Measurements from ENCODE around the gene DGKD. TPM values are rescaled to one million over a fixed set of nuclear protein-coding genes. Genes with fewer than 3 reads are reported as not detected.

The DGKD gene
- total RNA-seq, 3 donors from 2014 or later: 17.1 to 41.3 (median 37.3) TPM

DNA sequence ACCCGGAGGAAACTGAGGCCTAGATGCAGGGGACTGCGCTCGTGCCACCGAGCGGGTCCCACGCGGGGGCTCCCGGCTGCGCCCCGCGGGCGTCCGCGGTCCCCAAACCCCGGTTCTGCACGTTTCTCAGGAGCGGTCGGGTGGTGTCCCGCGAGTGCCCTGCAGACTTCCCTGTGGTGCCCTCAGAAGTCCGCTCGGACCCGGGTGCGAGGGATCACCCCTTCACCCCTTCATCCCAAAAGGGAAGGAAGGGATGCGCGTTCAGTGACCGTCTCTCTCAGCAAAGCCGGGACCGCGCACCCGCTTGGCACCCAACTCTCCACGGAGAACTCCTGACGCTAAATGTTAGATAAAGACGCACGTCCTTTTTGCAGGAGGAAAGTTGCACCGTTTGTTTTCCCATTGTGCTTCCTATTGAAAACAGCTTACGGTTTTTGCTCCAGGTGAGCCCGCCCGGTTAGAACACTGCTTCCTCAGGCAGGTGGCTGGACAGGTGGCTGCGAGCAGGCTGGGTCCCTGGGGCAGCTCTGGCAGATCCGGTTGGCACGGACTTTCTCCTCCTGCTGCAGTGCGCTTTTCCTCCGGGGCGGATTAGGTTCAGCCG is 779 bp downstream of the DGKD start:
- intact Hi-C loops (cut with DNase I; ENCODE audit: low total_unique reads): loop anchor here (5.0 kb wide), 1 partner anchor 87 kb away; no protein-coding TSS in a partner anchor
- Histone ChIP-seq H3K27me3 (no peaks in the 10 kb centered on the region), H3K27ac (peak overlapping the region in 1 of 2 donors; percentile 15)

DNA sequence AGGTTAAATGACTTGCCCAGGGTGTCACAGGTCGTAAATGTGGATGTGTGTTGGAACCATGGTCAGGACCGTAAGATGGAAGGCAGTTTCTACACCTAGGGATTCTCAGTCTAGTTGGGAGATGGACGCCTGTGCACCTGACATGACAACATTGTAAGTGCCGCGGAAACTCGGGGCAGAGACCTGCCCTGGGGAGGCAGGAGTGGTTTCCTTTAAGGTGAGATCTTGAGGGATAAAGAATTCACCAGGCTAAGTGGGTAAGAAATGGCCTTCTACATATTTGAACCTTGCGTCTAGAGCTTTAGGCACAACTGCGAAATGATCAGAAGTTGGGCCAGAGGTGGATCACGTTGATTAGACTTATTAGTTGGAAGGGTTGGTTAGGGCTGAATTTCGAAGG is 1.6 kb downstream of the DGKD start:
- TF ChIP-seq POLR2AphosphoS5 (IDR thresholded peaks at IDR 0.05) (no peak), POLR2A (IDR thresholded peaks at IDR 0.05) (no peak)
- TF ChIP-seq, protein P1, sequence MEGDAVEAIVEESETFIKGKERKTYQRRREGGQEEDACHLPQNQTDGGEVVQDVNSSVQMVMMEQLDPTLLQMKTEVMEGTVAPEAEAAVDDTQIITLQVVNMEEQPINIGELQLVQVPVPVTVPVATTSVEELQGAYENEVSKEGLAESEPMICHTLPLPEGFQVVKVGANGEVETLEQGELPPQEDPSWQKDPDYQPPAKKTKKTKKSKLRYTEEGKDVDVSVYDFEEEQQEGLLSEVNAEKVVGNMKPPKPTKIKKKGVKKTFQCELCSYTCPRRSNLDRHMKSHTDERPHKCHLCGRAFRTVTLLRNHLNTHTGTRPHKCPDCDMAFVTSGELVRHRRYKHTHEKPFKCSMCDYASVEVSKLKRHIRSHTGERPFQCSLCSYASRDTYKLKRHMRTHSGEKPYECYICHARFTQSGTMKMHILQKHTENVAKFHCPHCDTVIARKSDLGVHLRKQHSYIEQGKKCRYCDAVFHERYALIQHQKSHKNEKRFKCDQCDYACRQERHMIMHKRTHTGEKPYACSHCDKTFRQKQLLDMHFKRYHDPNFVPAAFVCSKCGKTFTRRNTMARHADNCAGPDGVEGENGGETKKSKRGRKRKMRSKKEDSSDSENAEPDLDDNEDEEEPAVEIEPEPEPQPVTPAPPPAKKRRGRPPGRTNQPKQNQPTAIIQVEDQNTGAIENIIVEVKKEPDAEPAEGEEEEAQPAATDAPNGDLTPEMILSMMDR (IDR thresholded peaks at IDR 0.05): no peak
- Histone ChIP-seq H3K4me1 (peaks cover 0 to 7% of the 10 kb centered on the region in 2 donors), H3K9me3 (no peaks in the 10 kb centered on the region), H3K27me3 (no peaks in the 10 kb centered on the region), H3K4me3 (peak overlapping the region in 1 of 3 donors; percentile 90), H3K27ac (peak overlapping the region in 1 of 2 donors; percentile 15), H3K36me3 (no peaks in the 10 kb centered on the region)
- intact Hi-C loops (cut with DNase I; ENCODE audit: low total_unique reads): no loop called here
- DNase-seq (ENCODE audit: low spot score in 2 of 2): no peak

More for the DNA sequence above, 779 bp downstream of the DGKD start:
- TF ChIP-seq, protein P1 (IDR thresholded peaks at IDR 0.05): no peak
- DNase-seq (ENCODE audit: low spot score in 2 of 2): peak; percentile 31 to 61
- Histone ChIP-seq H3K4me3 (peak overlapping the region; percentile 60 to 90 (median 73)), H3K4me1 (peaks cover 0 to 7% of the 10 kb centered on the region in 2 donors), H3K9me3 (no peaks in the 10 kb centered on the region), H3K36me3 (no peaks in the 10 kb centered on the region)

DNA sequence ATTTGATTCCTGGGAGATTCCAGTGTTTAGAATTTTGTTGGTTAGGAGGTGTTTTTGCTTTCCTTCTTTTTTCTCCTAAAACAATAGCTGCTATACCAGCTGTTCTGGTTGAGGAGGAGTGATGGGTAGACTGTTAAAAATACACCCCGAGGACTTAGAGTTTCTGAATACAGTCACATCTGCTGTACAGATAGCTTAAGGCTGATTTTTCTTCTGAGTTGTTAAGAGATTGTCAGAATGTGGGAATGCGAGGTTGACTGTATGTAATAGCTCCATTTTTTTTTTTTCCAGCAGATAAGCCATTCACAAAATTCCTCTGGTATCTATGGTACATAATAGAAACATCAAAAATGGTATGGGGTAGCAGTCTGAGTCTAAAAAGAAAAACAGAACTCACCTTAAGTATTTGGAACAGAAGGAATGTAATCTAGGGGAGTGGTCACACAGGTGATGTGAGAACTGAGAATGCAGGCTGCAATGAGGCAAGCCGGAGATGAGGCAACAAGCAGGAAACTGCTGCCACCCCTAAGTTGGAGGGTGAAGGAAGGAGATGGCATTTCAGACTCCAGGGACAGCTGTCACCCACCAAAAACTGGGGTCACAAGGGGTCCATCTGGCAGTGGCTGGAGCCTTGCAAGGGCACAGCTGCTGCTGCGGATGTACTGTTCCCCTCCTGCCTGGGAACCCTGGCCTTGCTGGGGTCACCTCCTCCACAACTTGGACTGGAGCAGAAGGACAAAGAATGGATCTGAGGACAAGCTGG is 2.4 kb downstream of the DGKD start:
- intact Hi-C loops (cut with DNase I; ENCODE audit: low total_unique reads): no loop called here
- TF ChIP-seq POLR2A (IDR thresholded peaks at IDR 0.05) (no peak), POLR2AphosphoS5 (IDR thresholded peaks at IDR 0.05) (no peak)
- TF ChIP-seq, protein P1 (IDR thresholded peaks at IDR 0.05): no peak
- peak overlapping the region in 1 of 3 donors; percentile 90 for H3K4me3 ChIP-seq
- H3K36me3 ChIP-seq: no peaks in the 10 kb centered on the region
- peaks cover 0 to 7% of the 10 kb centered on the region in 2 donors for H3K4me1 ChIP-seq
- no peaks in the 10 kb centered on the region for H3K9me3 ChIP-seq
- H3K27me3 ChIP-seq: no peaks in the 10 kb centered on the region
- no peak for DNase-seq (ENCODE audit: low spot score in 2 of 2)
- no peak overlapping the region for H3K27ac ChIP-seq

DNA sequence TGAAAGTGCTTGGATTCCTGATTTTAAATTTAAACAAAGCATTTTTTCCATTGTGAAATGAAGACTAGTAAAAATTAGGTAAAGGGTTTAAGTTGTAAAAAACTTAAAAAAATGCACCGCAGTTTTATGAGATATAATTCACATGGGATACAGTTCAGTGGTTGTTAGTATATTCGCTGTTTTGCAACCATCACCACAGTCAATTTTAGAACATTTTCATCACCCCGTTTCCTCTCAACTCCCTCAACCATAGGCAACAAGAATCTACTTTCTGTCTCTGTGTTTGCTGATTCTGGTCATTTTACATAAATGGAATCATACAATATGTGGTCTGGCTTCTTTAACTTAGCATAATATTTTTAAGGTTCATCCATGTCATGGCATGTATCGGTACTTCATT is 4.0 kb downstream of the DGKD start:
- intact Hi-C loops (cut with DNase I; ENCODE audit: low total_unique reads): no loop called here
- Histone ChIP-seq H3K36me3 (no peaks in the 10 kb centered on the region), H3K4me3 (no peak overlapping the region), H3K4me1 (peaks cover 0 to 7% of the 10 kb centered on the region in 2 donors), H3K27me3 (no peaks in the 10 kb centered on the region), H3K9me3 (no peaks in the 10 kb centered on the region), H3K27ac (no peak overlapping the region)
- no peak for DNase-seq (ENCODE audit: low spot score in 2 of 2)
- TF ChIP-seq POLR2AphosphoS5 (IDR thresholded peaks at IDR 0.05): no peak

DNA sequence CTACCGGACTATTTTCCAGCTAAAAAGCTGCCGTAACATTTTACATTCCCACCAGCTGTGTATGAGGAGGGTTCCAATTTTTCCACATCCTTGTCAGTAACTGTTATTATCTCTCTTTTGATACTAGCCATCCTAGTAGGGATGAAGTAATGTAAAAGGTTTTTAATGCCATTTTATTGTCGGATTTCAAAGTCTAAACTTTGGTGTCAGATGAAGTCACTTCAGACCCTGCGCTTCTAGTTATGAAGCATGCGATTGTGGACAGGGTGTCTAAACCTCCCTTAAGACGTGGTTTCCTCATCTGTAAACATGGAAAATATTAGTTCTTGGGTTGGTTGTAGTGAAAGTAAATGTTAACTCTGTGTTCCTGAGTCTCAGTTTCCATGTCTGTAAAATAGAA is 4.7 kb downstream of the DGKD start:
- H3K9me3 ChIP-seq: peaks cover 0 to 6% of the 10 kb centered on the region in 2 donors
- H3K4me1 ChIP-seq: peaks cover 0 to 7% of the 10 kb centered on the region in 2 donors
- intact Hi-C loops (cut with DNase I; ENCODE audit: low total_unique reads): no loop called here
- no peaks in the 10 kb centered on the region for H3K36me3 ChIP-seq
- TF ChIP-seq POLR2A (IDR thresholded peaks at IDR 0.05): no peak
- no peak for TF ChIP-seq POLR2AphosphoS5 (IDR thresholded peaks at IDR 0.05)
- TF ChIP-seq, protein P1 (IDR thresholded peaks at IDR 0.05): no peak
- no peak overlapping the region for H3K4me3 ChIP-seq
- H3K27ac ChIP-seq: no peak overlapping the region
- H3K27me3 ChIP-seq: no peaks in the 10 kb centered on the region
- no peak for DNase-seq (ENCODE audit: low spot score in 2 of 2)
